SK-N-SH (cell line): ENCODE results near the gene C14orf132. TPM values are rescaled to one million over a fixed set of nuclear protein-coding genes. Genes with fewer than 3 reads are reported as not detected.

Experiments
- CTCF ChIA-PET: fragments of 300-600, 350-600 bp; formaldehyde crosslinking; extraction: SDS; loops from one replicate; lab custom pipeline; 2021; lab: Yijun Ruan, JAX
- POLR2A ChIA-PET: fragments of 350-600 bp; sonication (Branson Sonifier 250); formaldehyde crosslinking; extraction: SDS; loops from one replicate; lab custom pipeline; 2020; ENCODE audit warnings: antibody characterized with exemption, inconsistent platforms; lab: Yijun Ruan, JAX
- DNase-seq: peaks from one replicate; pipeline ENCODE4 v3.0.0; 2012
- H2AFZ ChIP-seq: fragments of 200-600 bp; sonication (generic); 2 replicates; pipeline ENCODE4 v1.8.1; 2016; ENCODE audit warnings: antibody characterized with exemption, mild to moderate bottlenecking, low read depth
- H3F3A ChIP-seq: fragments of 200-600 bp; sonication (generic); replicated peaks from 2 replicates; pipeline ENCODE3; 2016; ENCODE audit warnings: antibody characterized with exemption, mild to moderate bottlenecking; ENCODE audit not compliant: insufficient read depth
- H3K27ac ChIP-seq, 2 experiments: fragments of 200-500 bp in 1 of 2; fragments of 200-600 bp in 1 of 2; sonication (Bioruptor generic) in 1 of 2; sonication (generic), shearing (Covaris generic) in 1 of 2; 2 replicates each; pipeline versions ENCODE4 v1.5.1 to v1.6.1; 2014 to 2016; ENCODE audit warnings: low read depth in 2 of 2, inconsistent platforms in 1 of 2, low read length in 1 of 2, mild to moderate bottlenecking in 1 of 2, mixed read lengths in 1 of 2
- H3K27me3 ChIP-seq: fragments of 200-600 bp; sonication (generic), shearing (Covaris generic); 2 replicates; pipeline ENCODE4 v1.6.1; 2016; ENCODE audit warnings: mixed run types; ENCODE audit not compliant: insufficient read depth
- H3K36me3 ChIP-seq, 2 experiments: fragments of 200-500 bp in 1 of 2; fragments of 200-600 bp in 1 of 2; sonication (Bioruptor generic) in 1 of 2; sonication (generic) in 1 of 2; replicated peaks in 1 of 2; 2 replicates each; pipeline versions ENCODE3 to v1.5.1; 2014 to 2016; ENCODE audit warnings: low read length in 1 of 2, mild to moderate bottlenecking in 1 of 2; ENCODE audit not compliant: insufficient read depth in 2 of 2, control insufficient read depth in 1 of 2
- H3K4me1 ChIP-seq, 2 experiments: fragments of 200-500 bp in 1 of 2; fragments of 200-600 bp in 1 of 2; sonication (Bioruptor generic) in 1 of 2; sonication (generic), shearing (Covaris generic) in 1 of 2; 2 replicates each; pipeline versions ENCODE4 v1.5.1 to v1.6.1; 2014 to 2016; ENCODE audit warnings: low read depth in 1 of 2, low read length in 1 of 2, mixed run types in 1 of 2; ENCODE audit not compliant: insufficient read depth in 2 of 2, control insufficient read depth in 1 of 2
- H3K4me2 ChIP-seq: fragments of 200-600 bp; sonication (generic), shearing (Covaris generic); 2 replicates; pipeline ENCODE4 v1.6.1; 2017; ENCODE audit warnings: mixed run types
- H3K4me3 ChIP-seq, 2 experiments: fragments of 200-500 bp in 1 of 2; fragments of 200-600 bp in 1 of 2; sonication (Bioruptor generic) in 1 of 2; sonication (generic), shearing (Covaris generic) in 1 of 2; 2 replicates each; pipeline versions ENCODE4 v1.5.1 to v1.8.1; 2014 to 2016; ENCODE audit warnings: low read depth in 2 of 2, inconsistent platforms in 1 of 2, low read length in 1 of 2, mild to moderate bottlenecking in 1 of 2, mixed read lengths in 1 of 2, moderate library complexity in 1 of 2
- H3K79me2 ChIP-seq: fragments of 200-600 bp; sonication (generic); 2 replicates; pipeline ENCODE4 v1.8.1; 2017; ENCODE audit warnings: mild to moderate bottlenecking; ENCODE audit not compliant: insufficient read depth
- H3K9ac ChIP-seq: fragments of 200-600 bp; sonication (generic); 2 replicates; pipeline ENCODE4 v1.6.1; 2017; ENCODE audit warnings: mixed run types
- H3K9me2 ChIP-seq: fragments of 200-600 bp; sonication (generic); 2 replicates; pipeline ENCODE4 v1.6.1; 2017; ENCODE audit warnings: mixed run types
- H3K9me3 ChIP-seq: fragments of 200-600 bp; sonication (generic); 2 replicates; pipeline ENCODE4 v1.6.1; 2017; ENCODE audit warnings: mixed run types, mild to moderate bottlenecking, moderate library complexity
- H4K20me1 ChIP-seq: fragments of 200-600 bp; sonication (generic); 2 replicates; pipeline ENCODE4 v1.6.1; 2017; ENCODE audit warnings: mild to moderate bottlenecking, mixed run types; ENCODE audit not compliant: insufficient read depth
- ELF1 ChIP-seq: IDR thresholded peaks from 2 replicates; pipeline ENCODE4 v1.4.0; 2012
- GATA2 ChIP-seq: sonication (generic); formaldehyde crosslinking; IDR thresholded peaks from 2 replicates; pipeline ENCODE4 v1.5.0; 2020; ENCODE audit warnings: mild to moderate bottlenecking, missing genetic modification reagents
- JUND ChIP-seq: IDR thresholded peaks from 2 replicates; pipeline ENCODE4 v1.4.0; 2012
- MEF2A ChIP-seq: IDR thresholded peaks from 2 replicates; pipeline ENCODE4 v1.4.0; 2012; ENCODE audit warnings: low read depth, borderline replicate concordance
- REST ChIP-seq: IDR thresholded peaks from 2 replicates; pipeline ENCODE4 v1.6.1; 2012; ENCODE audit warnings: mild to moderate bottlenecking, low read depth, low read length, moderate library complexity
- RFX5 ChIP-seq: IDR thresholded peaks from 2 replicates; pipeline ENCODE4 v1.6.1; 2012; ENCODE audit warnings: mild to moderate bottlenecking, improper control_type of control experiment, low read length
- SIN3A ChIP-seq: IDR thresholded peaks from 2 replicates; pipeline ENCODE4 v1.6.1; 2012; ENCODE audit warnings: low read depth, mild to moderate bottlenecking, low read length, moderate library complexity, borderline replicate concordance
- SMC3 ChIP-seq: IDR thresholded peaks from 2 replicates; pipeline ENCODE4 v1.6.1; 2012; ENCODE audit warnings: low read depth, low read length, improper control_type of control experiment
- TCF12 ChIP-seq: IDR thresholded peaks from 2 replicates; pipeline ENCODE4 v1.4.0; 2012
- TEAD4 ChIP-seq: IDR thresholded peaks from 2 replicates; pipeline ENCODE4 v1.4.0; 2012; ENCODE audit warnings: mild to moderate bottlenecking, borderline replicate concordance; ENCODE audit not compliant: insufficient read depth
- USF2 ChIP-seq: fragments of 150-350 bp; IDR thresholded peaks from 2 replicates; pipeline ENCODE4 v1.6.1; 2017; ENCODE audit warnings: antibody characterized with exemption, low read length, low read depth, borderline replicate concordance
- WGBS: methylation state at CpG from one replicate; pipeline ENCODE4 v1.1.6; 2017; ENCODE audit warnings: low lambda C conversion rate; 5-methylcytosine and 5-hydroxymethylcytosine counted together
- polyA plus RNA-seq, 3 experiments: library from polyadenylated mRNA; depleted of rRNA; stranded (reverse); fragments of >200 nt; gene quantifications; 2 replicates each; pipeline ENCODE4 v1.2.3, GENCODE V29; 2012
- TF ChIP-seq, protein P1 (sequence below): IDR thresholded peaks from 2 replicates; pipeline ENCODE4 v1.4.0; 2012; ENCODE audit warnings: low read depth, borderline replicate concordance

The C14orf132 gene
- polyA plus RNA-seq, 1 of the 3 experiments (the other 2 are of a cell fraction): 5.5 TPM

- Histone ChIP-seq H3K9ac (no peak overlapping the region), H4K20me1 (no peaks in the 10 kb centered on the region), H3K27ac (no peak overlapping the region), H3K27me3 (peaks cover 9% of the 10 kb centered on the region; the same call in 1 of the 2 replicates), H3K79me2 (no peaks in the 10 kb centered on the region), H3K4me1 (peaks cover 0 to 2% of the 10 kb centered on the region in 2 experiments; a peak in 1 of 4 replicates), H3K9me3 (0 out of 2 replicates have a peak, but pooled peaks cover 4% of the 10 kb centered on the region), H3K4me3 (no peak overlapping the region), H3K9me2 (no peaks in the 10 kb centered on the region), H2AFZ (no peak overlapping the region), H3F3A (no peaks in the 10 kb centered on the region), H3K36me3 (no peaks in the 10 kb centered on the region), H3K4me2 (no peak overlapping the region)
- POLR2A ChIA-PET: no interaction called here
- DNase-seq: no peak
- CTCF ChIA-PET: interaction anchor here (1.1 to 23.8 kb wide), 6 partner anchors 9 to 85 kb away, joined by 3 to 503 read pairs (median 4); no protein-coding TSS in a partner anchor
- WGBS: 47% methylated on average over 3 of the region's 3 CpGs
- TF ChIP-seq MEF2A (no peak), SIN3A (no peak), TEAD4 (no peak), USF2 (no peak), JUND (no peak), GATA2 (CRISPR knock-in tag) (no peak), ELF1 (no peak), RFX5 (no peak), REST (no peak), SMC3 (no peak), TCF12 (no peak)
- TF ChIP-seq, protein P1, sequence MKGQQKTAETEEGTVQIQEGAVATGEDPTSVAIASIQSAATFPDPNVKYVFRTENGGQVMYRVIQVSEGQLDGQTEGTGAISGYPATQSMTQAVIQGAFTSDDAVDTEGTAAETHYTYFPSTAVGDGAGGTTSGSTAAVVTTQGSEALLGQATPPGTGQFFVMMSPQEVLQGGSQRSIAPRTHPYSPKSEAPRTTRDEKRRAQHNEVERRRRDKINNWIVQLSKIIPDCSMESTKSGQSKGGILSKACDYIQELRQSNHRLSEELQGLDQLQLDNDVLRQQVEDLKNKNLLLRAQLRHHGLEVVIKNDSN: no peak
Measured at GRCh38 chr14:96014176-96014575, 25.0 kb upstream of the C14orf132 start.
